Progenitor cell of endocrine pancreas (in vitro differentiated cells): Measurements from ENCODE around the gene C3orf85. TPM values are rescaled to one million over a fixed set of nuclear protein-coding genes. Genes with fewer than 3 reads are reported as not detected.

ENCODE experiments used
- DNase-seq: peaks from one replicate; pipeline ENCODE4 v3.0.0; 2021; ENCODE audit warnings: low spot score; ENCODE audit not compliant: unreplicated experiment
- H3K27ac Mint-ChIP-seq: 2 replicates; pipeline ENCODE4 v1.8.0; 2021; ENCODE audit warnings: mild to moderate bottlenecking, moderate library complexity, mixed read lengths
- H3K27me3 Mint-ChIP-seq: 2 replicates; pipeline ENCODE4 v1.8.0; 2021; ENCODE audit warnings: mixed read lengths
- H3K36me3 Mint-ChIP-seq: 2 replicates; pipeline ENCODE4 v1.8.0; 2022; ENCODE audit warnings: mixed read lengths; ENCODE audit not compliant: insufficient read depth
- H3K4me1 Mint-ChIP-seq: 2 replicates; pipeline ENCODE4 v1.8.0; 2021; ENCODE audit warnings: low read depth, mixed read lengths
- H3K4me3 Mint-ChIP-seq: 2 replicates; pipeline ENCODE4 v1.8.0; 2021; ENCODE audit warnings: low read depth, mild to moderate bottlenecking, moderate library complexity, mixed read lengths
- H3K9me3 Mint-ChIP-seq: 2 replicates; pipeline ENCODE4 v1.8.0; 2021; ENCODE audit warnings: low read depth, mixed read lengths
- total RNA-seq: library from RNA; stranded (reverse); gene quantifications from 2 replicates; pipeline ENCODE4 v1.2.1, GENCODE V29; 2021
- TF ChIP-seq, protein P1 (sequence below): fragments of 200-600 bp; sonication (generic); IDR thresholded peaks from one replicate; pipeline ENCODE4 v1.5.0; 2021; ENCODE audit warnings: antibody characterized with exemption, mild to moderate bottlenecking; ENCODE audit not compliant: unreplicated experiment

C3orf85 gene
- total RNA-seq, 1 donor from 2014 or later, result not detected

DNA sequence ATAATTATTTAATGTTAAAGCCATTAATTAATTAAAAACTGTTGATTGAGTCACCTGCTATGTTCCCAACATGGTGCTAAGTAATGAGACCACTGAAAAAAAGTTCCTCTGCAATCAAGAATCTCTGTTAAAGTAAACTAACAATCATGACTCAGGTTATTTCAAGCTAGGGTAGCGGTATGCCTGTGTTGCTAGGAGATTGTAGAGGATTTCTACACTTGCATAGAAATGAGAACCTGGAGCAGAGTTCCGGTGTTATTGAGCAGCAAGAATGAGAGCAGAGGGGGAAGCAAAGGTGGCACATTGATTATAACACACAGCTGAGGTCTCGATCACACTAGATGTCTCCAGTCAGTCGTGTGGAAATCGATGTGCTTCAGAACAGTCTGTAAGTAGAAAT, 41.4 kb downstream of the C3orf85 start:
- Mint-ChIP-seq H3K36me3 (no peaks in the 10 kb centered on the region), H3K4me3 (no peak overlapping the region), H3K27me3 (no peaks in the 10 kb centered on the region), H3K9me3 (no peaks in the 10 kb centered on the region), H3K4me1 (peaks cover 9% of the 10 kb centered on the region), H3K27ac (no peak overlapping the region)
- no peak for DNase-seq
- TF ChIP-seq, protein P1, sequence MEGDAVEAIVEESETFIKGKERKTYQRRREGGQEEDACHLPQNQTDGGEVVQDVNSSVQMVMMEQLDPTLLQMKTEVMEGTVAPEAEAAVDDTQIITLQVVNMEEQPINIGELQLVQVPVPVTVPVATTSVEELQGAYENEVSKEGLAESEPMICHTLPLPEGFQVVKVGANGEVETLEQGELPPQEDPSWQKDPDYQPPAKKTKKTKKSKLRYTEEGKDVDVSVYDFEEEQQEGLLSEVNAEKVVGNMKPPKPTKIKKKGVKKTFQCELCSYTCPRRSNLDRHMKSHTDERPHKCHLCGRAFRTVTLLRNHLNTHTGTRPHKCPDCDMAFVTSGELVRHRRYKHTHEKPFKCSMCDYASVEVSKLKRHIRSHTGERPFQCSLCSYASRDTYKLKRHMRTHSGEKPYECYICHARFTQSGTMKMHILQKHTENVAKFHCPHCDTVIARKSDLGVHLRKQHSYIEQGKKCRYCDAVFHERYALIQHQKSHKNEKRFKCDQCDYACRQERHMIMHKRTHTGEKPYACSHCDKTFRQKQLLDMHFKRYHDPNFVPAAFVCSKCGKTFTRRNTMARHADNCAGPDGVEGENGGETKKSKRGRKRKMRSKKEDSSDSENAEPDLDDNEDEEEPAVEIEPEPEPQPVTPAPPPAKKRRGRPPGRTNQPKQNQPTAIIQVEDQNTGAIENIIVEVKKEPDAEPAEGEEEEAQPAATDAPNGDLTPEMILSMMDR, result no peak

- Mint-ChIP-seq H3K9me3 (no peaks in the 10 kb centered on the region), H3K27me3 (no peaks in the 10 kb centered on the region), H3K36me3 (no peaks in the 10 kb centered on the region), H3K27ac (no peak overlapping the region), H3K4me1 (peaks cover 9% of the 10 kb centered on the region), H3K4me3 (no peak overlapping the region)
- DNase-seq, result no peak
- TF ChIP-seq, protein P1, result no peak
Observed at GRCh38 chr3:109178708-109179107, 42.2 kb downstream of the C3orf85 start.

- Mint-ChIP-seq H3K4me3 (no peak overlapping the region), H3K27me3 (no peaks in the 10 kb centered on the region), H3K9me3 (no peaks in the 10 kb centered on the region), H3K27ac (no peak overlapping the region), H3K4me1 (peaks cover 1% of the 10 kb centered on the region), H3K36me3 (no peaks in the 10 kb centered on the region)
- DNase-seq, result no peak
- TF ChIP-seq, protein P1, result no peak
Observed at GRCh38 chr3:109184726-109185125, 48.2 kb downstream of the C3orf85 start.

DNA sequence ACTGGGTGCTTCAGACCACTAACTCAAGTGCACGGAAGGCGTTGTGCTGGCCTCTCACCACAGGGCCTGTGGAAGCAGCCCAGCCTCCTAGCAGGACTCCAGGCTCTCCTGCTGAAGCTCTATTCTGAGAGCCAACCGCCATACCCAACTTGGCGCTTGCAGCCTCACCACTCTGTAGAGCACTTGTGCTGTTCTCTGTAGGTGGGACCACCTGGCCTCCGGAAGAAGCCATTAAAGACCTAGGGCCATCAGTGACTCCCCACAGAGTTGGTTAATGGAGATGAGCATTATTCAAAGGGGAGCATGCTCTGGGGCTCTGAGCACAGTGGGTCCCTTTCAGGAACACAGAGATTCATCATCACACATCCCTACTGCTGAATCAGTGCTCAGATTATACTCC, 50.9 kb downstream of the C3orf85 start:
- Mint-ChIP-seq H3K4me3 (no peak overlapping the region), H3K36me3 (no peaks in the 10 kb centered on the region), H3K27me3 (no peaks in the 10 kb centered on the region), H3K27ac (no peak overlapping the region), H3K4me1 (peaks cover 1% of the 10 kb centered on the region), H3K9me3 (no peaks in the 10 kb centered on the region)
- DNase-seq, result no peak
- TF ChIP-seq, protein P1, result no peak

DNA sequence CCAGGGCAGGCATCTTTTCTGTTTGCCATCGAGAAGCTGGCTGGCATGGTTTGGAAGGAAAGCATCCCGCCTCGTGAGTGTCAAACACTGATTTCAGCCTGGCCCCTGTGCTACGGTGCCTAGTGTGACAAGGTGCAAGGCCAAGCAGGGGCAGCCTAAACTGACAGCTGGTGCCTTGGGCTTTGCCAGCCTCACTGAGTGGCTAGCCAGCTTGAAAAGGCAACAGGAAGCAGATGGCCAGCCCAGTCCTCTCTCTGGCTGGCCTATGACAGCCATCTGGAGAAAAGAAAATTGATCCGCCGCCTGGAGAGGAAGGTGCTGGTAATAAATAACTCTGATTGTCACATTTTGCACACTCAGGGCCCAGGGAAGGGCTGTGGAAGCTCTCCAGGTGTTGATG, 52.2 kb downstream of the C3orf85 start:
- Mint-ChIP-seq H3K27ac (no peak overlapping the region), H3K9me3 (no peaks in the 10 kb centered on the region), H3K4me1 (peaks cover 1% of the 10 kb centered on the region), H3K4me3 (no peak overlapping the region), H3K36me3 (no peaks in the 10 kb centered on the region), H3K27me3 (no peaks in the 10 kb centered on the region)
- DNase-seq, result no peak
- TF ChIP-seq, protein P1, result no peak
